Stimulated activated CD8-positive, alpha-beta memory T cell treated with anti-CD3 and anti-CD28 coated beads, Interleukin-12 subunit alpha, Interleukin-12 subunit beta, amount 100 ng/mL, for 24 hours (primary cell): Measurements from ENCODE around the gene PRKCSH.
"Not testable (repeated sequence)": the region's sequence is repeated elsewhere in the genome, so short reads cannot be mapped to it uniquely, and the experiment has no call there.

Experiments
- DNase-seq: peaks from one replicate; pipeline ENCODE4 v3.0.0-alpha.2; 2020; ENCODE audit errors: extremely low read depth

The PRKCSH gene

GRCh38 chr19:11435057-11435832, at the start of gene PRKCSH, which contains the start of gene ODAD3:
TSS of gene PRKCSH (plus strand) at chr19:11435635. CDS start at chr19:11436118, 483 bp downstream.
TSS of gene ODAD3 (minus strand) at chr19:11435121. CDS start at chr19:11435016, 105 bp downstream.
- DNase-seq = peak; percentile 97

GRCh38 chr19:11387162-11388034, 48.0 kb upstream of the PRKCSH start:
- no peak for DNase-seq

- DNase-seq = no peak
Observed at GRCh38 chr19:11390359-11390758, 45.1 kb upstream of the PRKCSH start.

- DNase-seq = no peak
Observed at GRCh38 chr19:11390933-11391680, 44.3 kb upstream of the PRKCSH start.

- DNase-seq = no peak
Observed at GRCh38 chr19:11397089-11397610, 38.3 kb upstream of the PRKCSH start.

- DNase-seq = no peak
Observed at GRCh38 chr19:11399667-11400066, 35.8 kb upstream of the PRKCSH start.

GRCh38 chr19:11400798-11401197, 34.6 kb upstream of the PRKCSH start:
- no peak for DNase-seq

- DNase-seq = no peak
Observed at GRCh38 chr19:11401808-11402543, 33.5 kb upstream of the PRKCSH start.

- DNase-seq = no peak
Observed at GRCh38 chr19:11404588-11405222, 30.7 kb upstream of the PRKCSH start.

- no peak for DNase-seq
Observed at GRCh38 chr19:11405846-11406643, 29.4 kb upstream of the PRKCSH start.

GRCh38 chr19:11406703-11407236, 28.7 kb upstream of the PRKCSH start:
- not testable (repeated sequence) for DNase-seq

- no peak for DNase-seq
Observed at GRCh38 chr19:11408591-11408990, 26.8 kb upstream of the PRKCSH start.

- DNase-seq = no peak
Observed at GRCh38 chr19:11410682-11411081, 24.8 kb upstream of the PRKCSH start.

GRCh38 chr19:11414544-11414943, 20.9 kb upstream of the PRKCSH start:
- no peak for DNase-seq

- no peak for DNase-seq
Observed at GRCh38 chr19:11416346-11417052, 18.9 kb upstream of the PRKCSH start.

- DNase-seq = no peak
Observed at GRCh38 chr19:11418094-11418548, 17.3 kb upstream of the PRKCSH start.

GRCh38 chr19:11418549-11419506, 16.6 kb upstream of the PRKCSH start, which contains the start of gene RGL3:
TSS of gene RGL3 (minus strand) at chr19:11419314. CDS start at chr19:11419278, 36 bp downstream.
- no peak for DNase-seq
